Loucy (cell line): Measurements from ENCODE around the gene PRPSAP1.
"Not testable (repeated sequence)": the region's sequence is repeated elsewhere in the genome, so short reads cannot be mapped to it uniquely, and the experiment has no call there.

Source experiments
- H2AFZ ChIP-seq: fragments of 200-600 bp; sonication (generic); 2 replicates; pipeline ENCODE4 v1.6.0; 2016; ENCODE audit warnings: antibody characterized with exemption, mild to moderate bottlenecking, low read length, moderate library complexity
- H3F3A ChIP-seq: fragments of 200-600 bp; 2 replicates; pipeline ENCODE4 v1.6.0; 2016; ENCODE audit warnings: antibody characterized with exemption, low read depth, mild to moderate bottlenecking
- H3K27me3 ChIP-seq: fragments of 200-600 bp; sonication (generic); 2 replicates; pipeline ENCODE4 v1.6.1; 2014; ENCODE audit warnings: low read length, mild to moderate bottlenecking; ENCODE audit not compliant: insufficient read depth, poor library complexity, severe bottlenecking
- H3K36me3 ChIP-seq: fragments of 200-600 bp; sonication (generic); 2 replicates; pipeline ENCODE4 v1.6.1; 2016; ENCODE audit warnings: low read length; ENCODE audit not compliant: insufficient read depth
- H3K4me1 ChIP-seq: fragments of 200-600 bp; sonication (generic); 2 replicates; pipeline ENCODE4 v1.5.1; 2014; ENCODE audit warnings: low read length, mild to moderate bottlenecking; ENCODE audit not compliant: insufficient read depth, poor library complexity, severe bottlenecking
- H3K4me2 ChIP-seq: fragments of 200-600 bp; sonication (generic); 2 replicates; pipeline ENCODE4 v1.6.0; 2014; ENCODE audit warnings: antibody characterized with exemption, low read length, low read depth, mild to moderate bottlenecking; ENCODE audit not compliant: poor library complexity, severe bottlenecking
- H3K4me3 ChIP-seq: fragments of 200-600 bp; sonication (generic); 2 replicates; pipeline ENCODE4 v1.5.1; 2014; ENCODE audit warnings: low read length, mild to moderate bottlenecking, mixed read lengths; ENCODE audit not compliant: poor library complexity, severe bottlenecking
- H3K79me2 ChIP-seq: fragments of 200-600 bp; sonication (generic); 2 replicates; pipeline ENCODE4 v1.6.1; 2014; ENCODE audit warnings: low read length; ENCODE audit not compliant: insufficient read depth
- H3K9ac ChIP-seq: fragments of 200-600 bp; sonication (generic); 2 replicates; pipeline ENCODE4 v1.6.0; 2014; ENCODE audit warnings: mild to moderate bottlenecking, low read depth, low read length, moderate library complexity; ENCODE audit not compliant: poor library complexity, severe bottlenecking
- H3K9me2 ChIP-seq: fragments of 200-600 bp; sonication (generic); replicated peaks from 2 replicates; pipeline ENCODE4 v1.6.1; 2016; ENCODE audit warnings: low read depth, low read length, mixed read lengths
- H3K9me3 ChIP-seq: fragments of 200-600 bp; sonication (generic); 2 replicates; pipeline ENCODE4 v1.6.1; 2014; ENCODE audit warnings: mild to moderate bottlenecking, antibody characterized with exemption, low read length, low read depth; ENCODE audit not compliant: insufficient read depth
- H4K20me1 ChIP-seq: fragments of 200-600 bp; sonication (generic); 2 replicates; pipeline ENCODE4 v1.6.0; 2014; ENCODE audit warnings: antibody characterized with exemption, low read length, mild to moderate bottlenecking; ENCODE audit not compliant: insufficient read depth, poor library complexity, severe bottlenecking
- CTCF ChIP-seq: fragments of 200-600 bp; sonication (generic); conservative IDR thresholded peaks from 2 replicates; pipeline ENCODE4 v1.5.1; 2014; ENCODE audit warnings: mild to moderate bottlenecking, antibody characterized with exemption, low read length
- EZH2phosphoT487 ChIP-seq: fragments of 200-600 bp; IDR thresholded peaks from 2 replicates; pipeline ENCODE4 v1.6.1; 2018; ENCODE audit warnings: antibody characterized with exemption, mild to moderate bottlenecking, moderate library complexity, borderline replicate concordance

PRPSAP1 gene

GRCh38 chr17:76365256-76365903, 11.7 kb upstream of the PRPSAP1 start:
- H3K27me3 ChIP-seq: no peaks in the 10 kb centered on the region
- H3K9ac ChIP-seq: no peak overlapping the region
- no peaks in the 10 kb centered on the region for H3K79me2 ChIP-seq
- H4K20me1 ChIP-seq: no peaks in the 10 kb centered on the region
- H2AFZ ChIP-seq: no peak overlapping the region
- H3K9me2 ChIP-seq: no peaks in the 10 kb centered on the region
- no peaks in the 10 kb centered on the region for H3F3A ChIP-seq
- H3K4me1 ChIP-seq: no peaks in the 10 kb centered on the region
- H3K36me3 ChIP-seq: no peaks in the 10 kb centered on the region
- H3K4me2 ChIP-seq: no peak overlapping the region
- H3K4me3 ChIP-seq: no peak overlapping the region
- no peak for TF ChIP-seq CTCF
- TF ChIP-seq EZH2phosphoT487: no peak
- H3K9me3 ChIP-seq: no peaks in the 10 kb centered on the region

DNA sequence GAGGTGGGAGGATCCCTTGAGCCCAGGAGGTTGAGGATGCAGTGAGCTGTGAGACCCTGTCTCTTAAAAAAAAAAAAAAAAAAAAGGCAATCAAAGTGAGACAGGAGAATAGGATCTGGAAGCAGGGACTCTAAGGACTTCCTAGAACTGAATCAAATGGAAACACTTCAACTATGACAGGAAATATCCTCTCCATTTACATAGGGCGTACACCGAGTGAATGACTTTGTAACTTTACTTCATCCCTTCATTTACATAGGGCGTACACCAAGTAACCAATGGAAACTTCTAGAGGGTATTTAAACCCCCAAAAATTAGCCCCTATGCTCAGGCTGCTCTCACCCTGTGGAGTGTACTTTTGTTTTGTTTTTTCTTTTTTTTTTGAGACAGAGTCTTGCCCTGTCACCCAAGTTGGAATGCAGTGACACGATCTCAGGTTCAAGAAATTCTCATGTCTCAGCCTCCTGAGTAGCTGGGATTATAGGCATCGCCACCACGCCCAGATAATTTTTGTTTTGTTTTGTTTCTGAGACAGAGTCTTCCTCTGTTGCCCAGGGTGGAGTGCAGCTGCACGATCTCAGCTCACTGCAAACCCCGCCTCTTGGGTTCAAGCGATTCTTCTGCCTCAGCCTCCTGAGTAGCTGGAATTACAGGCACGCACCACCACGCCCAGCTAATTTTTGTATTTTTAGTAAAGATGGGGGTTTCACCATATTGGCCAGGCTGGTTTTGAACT, 9.6 kb upstream of the PRPSAP1 start:
- H2AFZ ChIP-seq: no peak overlapping the region
- H3K79me2 ChIP-seq: no peaks in the 10 kb centered on the region
- H3K9me3 ChIP-seq: no peaks in the 10 kb centered on the region
- H3K4me1 ChIP-seq: no peaks in the 10 kb centered on the region
- no peaks in the 10 kb centered on the region for H3F3A ChIP-seq
- H3K36me3 ChIP-seq: no peaks in the 10 kb centered on the region
- no peak for TF ChIP-seq CTCF
- no peak for TF ChIP-seq EZH2phosphoT487
- H3K9ac ChIP-seq: no peak overlapping the region
- no peaks in the 10 kb centered on the region for H3K27me3 ChIP-seq
- H3K4me2 ChIP-seq: no peak overlapping the region
- no peak overlapping the region for H3K4me3 ChIP-seq
- no peaks in the 10 kb centered on the region for H4K20me1 ChIP-seq
- H3K9me2 ChIP-seq: no peaks in the 10 kb centered on the region

DNA sequence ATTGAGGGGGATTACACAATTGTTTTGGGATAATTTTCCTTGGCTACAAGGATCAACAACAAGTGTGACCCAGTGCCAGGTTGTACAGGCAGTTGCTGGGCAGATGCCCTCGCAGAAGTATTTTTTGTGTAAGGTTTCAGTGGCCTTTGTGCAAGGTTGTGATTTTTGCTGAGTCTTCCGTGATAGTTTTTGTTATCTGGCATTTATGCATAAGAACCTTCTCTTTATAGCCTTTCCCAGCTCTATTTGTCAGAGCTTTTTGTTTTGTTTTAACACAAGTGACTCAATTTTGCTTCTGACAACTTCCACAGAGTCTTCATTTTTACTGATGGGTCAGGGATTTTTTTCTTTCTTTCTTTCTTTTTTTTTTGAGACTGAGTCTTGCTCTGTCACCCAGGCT, 6.7 kb upstream of the PRPSAP1 start:
- no peaks in the 10 kb centered on the region for H3K79me2 ChIP-seq
- no peaks in the 10 kb centered on the region for H3K9me3 ChIP-seq
- H3F3A ChIP-seq: no peaks in the 10 kb centered on the region
- TF ChIP-seq CTCF (no peak), EZH2phosphoT487 (no peak)
- no peaks in the 10 kb centered on the region for H4K20me1 ChIP-seq
- no peak overlapping the region for H3K4me2 ChIP-seq
- H3K9ac ChIP-seq: no peak overlapping the region
- H3K9me2 ChIP-seq: no peaks in the 10 kb centered on the region
- no peak overlapping the region for H2AFZ ChIP-seq
- H3K4me1 ChIP-seq: no peaks in the 10 kb centered on the region
- H3K27me3 ChIP-seq: no peaks in the 10 kb centered on the region
- no peaks in the 10 kb centered on the region for H3K36me3 ChIP-seq
- no peak overlapping the region for H3K4me3 ChIP-seq

DNA sequence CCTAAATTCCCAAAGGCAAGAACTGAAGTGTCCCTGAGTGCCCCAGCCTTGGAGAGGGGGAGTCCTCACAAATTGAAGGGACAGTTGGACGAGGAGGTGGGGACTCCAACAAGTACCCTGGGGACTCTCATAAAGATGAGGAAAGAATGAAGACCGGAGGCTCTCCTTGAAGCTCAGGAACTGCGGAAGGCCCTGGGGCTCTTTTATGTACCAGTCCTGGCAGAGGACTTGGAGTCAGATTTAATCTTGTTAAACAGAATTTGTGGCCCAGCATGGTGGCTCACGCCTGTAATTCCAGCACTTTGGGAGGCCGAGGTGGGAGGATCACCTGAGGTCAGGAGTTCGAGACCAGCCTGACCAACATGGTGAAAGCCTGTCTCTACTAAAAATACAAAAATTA, 6.1 kb upstream of the PRPSAP1 start:
- not testable (repeated sequence) for H3K27me3 ChIP-seq, H3K79me2 ChIP-seq, H3K9me3 ChIP-seq, H3K36me3 ChIP-seq, H4K20me1 ChIP-seq, H3K4me3 ChIP-seq, H3K4me1 ChIP-seq, H3F3A ChIP-seq, H3K9ac ChIP-seq, H2AFZ ChIP-seq, H3K4me2 ChIP-seq, H3K9me2 ChIP-seq
